CD14-positive monocyte (primary cell): ENCODE results near the gene AJAP1. TPM values are rescaled to one million over a fixed set of nuclear protein-coding genes. Genes with fewer than 3 reads are reported as not detected.

Experiments used
- DNase-seq, 3 donors: peaks; one replicate each; pipeline ENCODE4 v3.0.0-alpha.2; 2011 to 2022
- H2AFZ ChIP-seq: 2 replicates; pipeline ENCODE4 v1.6.0; 2012; ENCODE audit warnings: mild to moderate bottlenecking, low read depth, low read length, inconsistent platforms; ENCODE audit not compliant: insufficient read depth, poor library complexity, severe bottlenecking
- H3K27ac ChIP-seq, 2 donors: 1 replicate in 1 of 2; 2 replicates in 1 of 2; pipeline ENCODE4 v1.5.1; 2012 to 2013; ENCODE audit warnings: low read length in 2 of 2, control low read depth in 1 of 2, inconsistent platforms in 1 of 2, low read depth in 1 of 2, mild to moderate bottlenecking in 1 of 2
- H3K27me3 ChIP-seq, 2 donors: one replicate each; pipeline versions ENCODE4 v1.6.0 to v1.6.1; 2011 to 2013; ENCODE audit warnings: low read length in 2 of 2; ENCODE audit not compliant: control insufficient read depth in 2 of 2, insufficient read depth in 2 of 2
- H3K36me3 ChIP-seq, 2 donors: replicated peaks in 1 of 2; 1 replicate in 1 of 2; 2 replicates in 1 of 2; pipeline versions ENCODE4 v1.5.1 to v1.6.1; 2012 to 2013; ENCODE audit warnings: low read length in 2 of 2, control low read depth in 1 of 2, inconsistent platforms in 1 of 2, mild to moderate bottlenecking in 1 of 2; ENCODE audit not compliant: insufficient read depth in 2 of 2, control insufficient read depth in 1 of 2
- H3K4me1 ChIP-seq, 2 donors: 1 replicate in 1 of 2; 2 replicates in 1 of 2; pipeline versions ENCODE4 v1.5.1 to v1.6.1; 2012 to 2013; ENCODE audit warnings: low read length in 2 of 2, control low read depth in 1 of 2, inconsistent platforms in 1 of 2, mild to moderate bottlenecking in 1 of 2, moderate library complexity in 1 of 2; ENCODE audit not compliant: insufficient read depth in 2 of 2, control insufficient read depth in 1 of 2
- H3K4me2 ChIP-seq: replicated peaks from 2 replicates; pipeline ENCODE3; 2012; ENCODE audit warnings: low read length, moderate library complexity, mild to moderate bottlenecking; ENCODE audit not compliant: poor library complexity, severe bottlenecking; ENCODE audit errors: extremely low read depth
- H3K4me3 ChIP-seq, 3 experiments: fragments of 200-600 bp in 1 of 3; sonication (generic) in 1 of 3; replicated peaks in 1 of 3; 1 replicate in 2 of 3; 2 replicates in 1 of 3; pipeline ENCODE4 v1.5.1; 2011 to 2013; ENCODE audit warnings: low read length in 3 of 3, mild to moderate bottlenecking in 3 of 3, control low read depth in 2 of 3, low read depth in 2 of 3, inconsistent platforms in 1 of 3, moderate library complexity in 1 of 3
- H3K79me2 ChIP-seq: 2 replicates; pipeline ENCODE4 v1.6.0; 2012; ENCODE audit warnings: mild to moderate bottlenecking, control low read depth, inconsistent platforms, low read length, moderate library complexity; ENCODE audit not compliant: insufficient read depth
- H3K9ac ChIP-seq: 2 replicates; pipeline ENCODE4 v1.6.0; 2017; ENCODE audit warnings: low read length, mild to moderate bottlenecking; ENCODE audit not compliant: insufficient read depth, poor library complexity, severe bottlenecking
- H3K9me3 ChIP-seq, 2 donors: replicated peaks in 1 of 2; 1 replicate in 1 of 2; 2 replicates in 1 of 2; pipeline versions ENCODE4 v1.5.1 to v1.6.1; 2012 to 2013; ENCODE audit warnings: low read length in 2 of 2, control low read depth in 1 of 2; ENCODE audit not compliant: control insufficient read depth in 1 of 2, insufficient read depth in 1 of 2
- H4K20me1 ChIP-seq: 2 replicates; pipeline ENCODE4 v1.6.0; 2012; ENCODE audit warnings: mild to moderate bottlenecking, low read length, control low read depth, moderate library complexity; ENCODE audit not compliant: insufficient read depth
- H3K27ac Mint-ChIP-seq, 7 donors: one replicate each; pipeline ENCODE4 v1.8.0; 2020; ENCODE audit warnings: mild to moderate bottlenecking in 7 of 7, mixed read lengths in 7 of 7, moderate library complexity in 6 of 7, inconsistent platforms in 2 of 7
- H3K27me3 Mint-ChIP-seq, 3 donors: one replicate each; pipeline ENCODE4 v1.8.0; 2021 to 2022; ENCODE audit warnings: low read depth in 3 of 3, mild to moderate bottlenecking in 3 of 3, mixed read lengths in 3 of 3, moderate library complexity in 3 of 3, inconsistent platforms in 1 of 3
- H3K36me3 Mint-ChIP-seq, 2 donors: one replicate each; pipeline ENCODE4 v1.8.0; 2020; ENCODE audit warnings: mixed read lengths in 2 of 2, inconsistent platforms in 1 of 2, mild to moderate bottlenecking in 1 of 2
- H3K4me1 Mint-ChIP-seq: one replicate; pipeline ENCODE4 v1.8.0; 2020; ENCODE audit warnings: mild to moderate bottlenecking, mixed read lengths
- H3K4me3 Mint-ChIP-seq, 2 donors: one replicate each; pipeline ENCODE4 v1.8.0; 2020; ENCODE audit warnings: mild to moderate bottlenecking in 2 of 2, mixed read lengths in 2 of 2, moderate library complexity in 1 of 2
- H3K9me3 Mint-ChIP-seq, 7 donors: one replicate each; pipeline ENCODE4 v1.8.0; 2020 to 2022; ENCODE audit warnings: mixed read lengths in 7 of 7, mild to moderate bottlenecking in 6 of 7, moderate library complexity in 6 of 7, inconsistent platforms in 2 of 7
- WGBS: methylation state at CpG from one replicate; pipeline ENCODE4 v1.1.5; 2013; ENCODE audit warnings: missing lambda C conversion rate; ENCODE audit not compliant: insufficient coverage; 5-methylcytosine and 5-hydroxymethylcytosine counted together
- intact Hi-C, 2 donors: fragments of 100-400 bp; cut with micrococcal nuclease; formaldehyde crosslinking; loops; one replicate each; pipeline versions ENCODE4 v1.15.0 to v1.15.1; 2023
- polyA plus RNA-seq, 3 donors: library from polyadenylated mRNA; depleted of rRNA in 1 of 3; unstranded in 2 of 3; stranded (reverse) in 1 of 3; fragments of 300-500 nt in 2 of 3; fragments of >200 nt in 1 of 3; fragmentation: Illumina TruSeq in 2 of 3; gene quantifications; 1 replicate in 2 of 3; 2 replicates in 1 of 3; pipeline ENCODE4 v1.2.3, GENCODE V29; 2012 to 2021
- TF ChIP-seq, protein P1 (sequence below): fragments of 200-600 bp; IDR thresholded peaks from one replicate; pipeline ENCODE4 v1.8.0; 2022; ENCODE audit warnings: antibody characterized with exemption, mild to moderate bottlenecking

Gene AJAP1
- polyA plus RNA-seq, 3 donors, result not detected

DNA sequence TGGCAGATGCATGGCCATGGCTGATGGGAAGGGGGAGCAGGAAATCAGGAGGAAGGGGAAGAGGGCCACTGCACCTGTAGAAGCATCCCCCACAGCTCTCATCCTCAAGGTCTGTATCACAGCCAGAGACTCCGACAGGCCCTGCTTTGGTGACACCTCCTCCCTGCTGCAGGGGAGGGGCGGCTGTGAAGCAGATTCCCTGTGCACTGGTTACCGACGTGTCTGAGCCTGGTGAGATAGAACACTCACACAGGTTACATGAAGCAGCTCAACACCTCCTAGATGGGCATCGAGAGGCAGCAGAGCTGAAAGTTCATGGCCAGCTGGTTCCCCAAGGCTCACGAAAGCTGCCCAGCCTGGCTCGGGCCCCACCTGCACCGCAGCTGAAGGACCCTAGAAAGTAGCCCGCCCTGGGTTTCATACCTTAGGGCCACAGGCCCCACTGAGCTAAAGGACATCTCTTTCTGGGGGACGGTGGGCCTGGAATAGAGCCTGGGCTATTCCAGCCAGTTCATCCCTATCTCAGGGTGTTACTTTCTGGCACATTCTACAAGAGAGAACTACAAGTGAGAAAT lies 30.2 kb upstream of the AJAP1 start:
- no peak overlapping the region for H3K27ac Mint-ChIP-seq
- no peak overlapping the region for H3K4me3 Mint-ChIP-seq
- no peaks in the 10 kb centered on the region for H3K27me3 ChIP-seq
- no peaks in the 10 kb centered on the region for H3K4me1 Mint-ChIP-seq
- intact Hi-C loops, result no loop called here
- no peak for DNase-seq
- H3K79me2 ChIP-seq, result no peaks in the 10 kb centered on the region
- TF ChIP-seq, protein P1, sequence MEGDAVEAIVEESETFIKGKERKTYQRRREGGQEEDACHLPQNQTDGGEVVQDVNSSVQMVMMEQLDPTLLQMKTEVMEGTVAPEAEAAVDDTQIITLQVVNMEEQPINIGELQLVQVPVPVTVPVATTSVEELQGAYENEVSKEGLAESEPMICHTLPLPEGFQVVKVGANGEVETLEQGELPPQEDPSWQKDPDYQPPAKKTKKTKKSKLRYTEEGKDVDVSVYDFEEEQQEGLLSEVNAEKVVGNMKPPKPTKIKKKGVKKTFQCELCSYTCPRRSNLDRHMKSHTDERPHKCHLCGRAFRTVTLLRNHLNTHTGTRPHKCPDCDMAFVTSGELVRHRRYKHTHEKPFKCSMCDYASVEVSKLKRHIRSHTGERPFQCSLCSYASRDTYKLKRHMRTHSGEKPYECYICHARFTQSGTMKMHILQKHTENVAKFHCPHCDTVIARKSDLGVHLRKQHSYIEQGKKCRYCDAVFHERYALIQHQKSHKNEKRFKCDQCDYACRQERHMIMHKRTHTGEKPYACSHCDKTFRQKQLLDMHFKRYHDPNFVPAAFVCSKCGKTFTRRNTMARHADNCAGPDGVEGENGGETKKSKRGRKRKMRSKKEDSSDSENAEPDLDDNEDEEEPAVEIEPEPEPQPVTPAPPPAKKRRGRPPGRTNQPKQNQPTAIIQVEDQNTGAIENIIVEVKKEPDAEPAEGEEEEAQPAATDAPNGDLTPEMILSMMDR, result no peak
- peaks cover 1 to 12% (median 4%) of the 10 kb centered on the region in 3 donors for H3K27me3 Mint-ChIP-seq
- no peaks in the 10 kb centered on the region for H3K4me1 ChIP-seq
- no peak overlapping the region for H3K27ac ChIP-seq
- no peaks in the 10 kb centered on the region for H3K36me3 ChIP-seq
- H3K9me3 ChIP-seq, result no peaks in the 10 kb centered on the region
- H2AFZ ChIP-seq, result no peak overlapping the region
- H3K4me2 ChIP-seq, result no peak overlapping the region
- peaks cover 0 to 2% (median 0%) of the 10 kb centered on the region in 7 donors for H3K9me3 Mint-ChIP-seq
- no peaks in the 10 kb centered on the region for H3K36me3 Mint-ChIP-seq
- H4K20me1 ChIP-seq, result no peaks in the 10 kb centered on the region
- no peak overlapping the region for H3K4me3 ChIP-seq
- H3K9ac ChIP-seq, result no peak overlapping the region
- 90% methylated on average over 9 of the region's 10 CpGs for WGBS

DNA sequence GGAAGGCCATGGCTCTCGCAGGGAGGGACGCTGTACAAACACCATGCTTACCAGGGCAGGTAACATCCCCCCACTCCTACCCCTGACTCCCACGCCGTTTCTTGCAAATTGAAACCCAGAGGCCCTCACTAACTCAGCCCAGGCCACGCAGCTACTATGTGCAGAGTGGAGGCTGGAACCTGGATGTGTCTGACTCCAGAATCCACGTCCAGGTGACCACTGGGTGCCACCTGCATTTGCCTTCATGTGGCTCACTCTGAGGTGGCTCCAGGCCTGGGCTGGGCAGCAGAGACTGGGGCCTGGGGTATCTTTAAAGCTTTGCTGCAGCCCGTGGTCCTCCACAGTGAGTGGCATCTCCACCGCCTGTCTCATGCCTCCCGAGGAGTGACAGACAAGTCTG lies 29.6 kb upstream of the AJAP1 start:
- no peak overlapping the region for H3K27ac ChIP-seq
- H3K4me3 ChIP-seq, result no peak overlapping the region
- no peak overlapping the region for H3K4me2 ChIP-seq
- no peak overlapping the region for H3K27ac Mint-ChIP-seq
- no peak for DNase-seq
- no peaks in the 10 kb centered on the region for H3K36me3 Mint-ChIP-seq
- peaks cover 1 to 11% (median 4%) of the 10 kb centered on the region in 3 donors for H3K27me3 Mint-ChIP-seq
- H3K36me3 ChIP-seq, result no peaks in the 10 kb centered on the region
- no peak overlapping the region for H2AFZ ChIP-seq
- WGBS, result 73% methylated on average over 7 of the region's 9 CpGs
- H3K79me2 ChIP-seq, result no peaks in the 10 kb centered on the region
- peaks cover 0 to 2% (median 0%) of the 10 kb centered on the region in 7 donors for H3K9me3 Mint-ChIP-seq
- H3K27me3 ChIP-seq, result no peaks in the 10 kb centered on the region
- H3K4me3 Mint-ChIP-seq, result no peak overlapping the region
- H4K20me1 ChIP-seq, result no peaks in the 10 kb centered on the region
- TF ChIP-seq, protein P1, result no peak
- H3K9me3 ChIP-seq, result no peaks in the 10 kb centered on the region
- H3K4me1 Mint-ChIP-seq, result no peaks in the 10 kb centered on the region
- no peak overlapping the region for H3K9ac ChIP-seq
- intact Hi-C loops, result no loop called here
- H3K4me1 ChIP-seq, result no peaks in the 10 kb centered on the region
